Measurements from ENCODE around the gene RGS3.

GRCh38 chr9:113611461-113612215 lies 148.1 kb downstream of the RGS3 start:
- TF ChIP-seq CTCF (IDR thresholded peaks at IDR 0.05) (no peak), POLR2A (IDR thresholded peaks at IDR 0.05) (no peak)
